Activated CD8-positive, alpha-beta T cell treated with anti-CD3 and anti-CD28 coated beads, Interleukin-2, amount 10 ng/mL, durations not matched to agents 7 days and 5 days (primary cell): ENCODE results near the gene SMIM5. TPM values are rescaled to one million over a fixed set of nuclear protein-coding genes. Genes with fewer than 3 reads are reported as not detected.
A peak's percentile ranks its signal among the peaks of the same experiment; 100 is the strongest.

Experiments
- ATAC-seq: fragments of 150-1000 bp; cut with Tn5 transposase; one replicate; pipeline ENCODE4 v1.10.0; 2021; ENCODE audit warnings: moderate library complexity
- CTCF ChIA-PET: fragments of 350-600 bp; sonication (Branson Sonifier 250); formaldehyde crosslinking; loops from one replicate; lab custom pipeline; 2021; ENCODE audit warnings: antibody characterized with exemption; lab: Charles Lee
- POLR2A ChIA-PET: fragments of 350-600 bp; sonication (Branson Sonifier 250); formaldehyde crosslinking; loops from one replicate; lab custom pipeline; 2021; ENCODE audit warnings: antibody characterized with exemption; lab: Charles Lee
- DNase-seq: peaks from one replicate; pipeline ENCODE4 v3.0.0-alpha.2; 2020
- H3K27ac Mint-ChIP-seq: one replicate; pipeline ENCODE4 v1.8.0; 2021; ENCODE audit warnings: mild to moderate bottlenecking, mixed read lengths
- H3K27me3 Mint-ChIP-seq: one replicate; pipeline ENCODE4 v1.8.0; 2021; ENCODE audit warnings: low read depth, mixed read lengths
- H3K36me3 Mint-ChIP-seq: one replicate; pipeline ENCODE4 v1.8.0; 2021; ENCODE audit warnings: low read depth, mixed read lengths
- H3K4me1 Mint-ChIP-seq: one replicate; pipeline ENCODE4 v1.8.0; 2021; ENCODE audit warnings: low read depth, mixed read lengths
- H3K4me3 Mint-ChIP-seq: one replicate; pipeline ENCODE4 v1.8.0; 2021; ENCODE audit warnings: mild to moderate bottlenecking, mixed read lengths
- H3K9me3 Mint-ChIP-seq: one replicate; pipeline ENCODE4 v1.8.0; 2022; ENCODE audit warnings: mixed read lengths; ENCODE audit not compliant: insufficient read depth
- total RNA-seq, 2 experiments: library from RNA; stranded (reverse); gene quantifications; one replicate each; pipeline ENCODE4 v1.2.3, GENCODE V29; 2021

The SMIM5 gene, protein sequence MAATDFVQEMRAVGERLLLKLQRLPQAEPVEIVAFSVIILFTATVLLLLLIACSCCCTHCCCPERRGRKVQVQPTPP
- total RNA-seq, result under 1 TPM in 1 of 2 experiments, not detected in 1; 0.31 TPM

DNA sequence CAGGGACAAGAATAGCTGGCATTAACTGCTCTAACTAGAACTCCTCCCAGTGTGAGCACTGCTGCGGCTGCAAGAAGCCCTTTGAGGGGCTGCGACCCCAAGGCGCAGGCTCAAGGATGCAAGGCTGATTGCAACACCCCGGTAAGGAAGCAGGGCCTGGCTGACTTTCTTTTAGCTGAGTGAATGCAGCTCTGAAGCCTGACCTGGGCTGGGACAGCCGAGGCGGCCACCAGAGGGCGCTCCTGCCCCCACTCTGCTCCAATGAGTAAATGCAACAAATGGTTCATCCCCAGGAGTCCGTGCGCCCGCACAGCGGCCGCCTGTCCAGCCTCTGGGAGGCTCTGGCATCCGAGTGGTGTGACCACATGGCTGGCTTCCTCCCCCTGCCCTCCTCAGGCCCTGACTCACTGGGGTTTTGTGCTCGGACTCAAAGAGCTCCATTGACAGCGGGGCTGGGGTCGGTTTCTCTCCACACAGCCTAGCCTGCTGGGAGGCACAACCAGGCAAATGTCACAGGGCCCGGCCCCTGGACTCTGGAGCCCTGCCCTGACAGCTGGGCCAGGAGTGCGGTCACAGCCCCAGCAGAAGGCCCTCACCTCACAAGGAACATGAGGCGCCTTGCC, at the start of gene SMIM5:
Gene SMIM5, plus strand, starts transcription at position 572 of the 623 bp plus-strand sequence. CDS start 6,768 bp downstream, outside the sequence.
- ATAC-seq (peak; percentile 89), DNase-seq (peak; percentile 88)
- H3K9me3 Mint-ChIP-seq, result no peaks in the 10 kb centered on the region
- no peak within 1 kb of the TSS for H3K4me3 Mint-ChIP-seq
- H3K27me3 Mint-ChIP-seq, result no peaks in the 10 kb centered on the region
- ChIA-PET CTCF (interaction anchor here (0.7 to 12.1 kb wide), 58 partner anchors 9 to 1523 kb away, joined by 3 to 343 read pairs (median 5); partner anchors contain the start of genes RECQL5, SAP30BP and TSEN54), POLR2A (interaction anchor here (0.6 to 2.1 kb wide), 7 partner anchors 9 to 273 kb away, joined by 3 to 10 read pairs (median 3); partner anchors contain the start of genes RECQL5 and SAP30BP)
- no peaks in the 10 kb centered on the region for H3K4me1 Mint-ChIP-seq
- no peak within 1 kb of the TSS for H3K27ac Mint-ChIP-seq
- no peaks in the 10 kb centered on the region for H3K36me3 Mint-ChIP-seq

DNA sequence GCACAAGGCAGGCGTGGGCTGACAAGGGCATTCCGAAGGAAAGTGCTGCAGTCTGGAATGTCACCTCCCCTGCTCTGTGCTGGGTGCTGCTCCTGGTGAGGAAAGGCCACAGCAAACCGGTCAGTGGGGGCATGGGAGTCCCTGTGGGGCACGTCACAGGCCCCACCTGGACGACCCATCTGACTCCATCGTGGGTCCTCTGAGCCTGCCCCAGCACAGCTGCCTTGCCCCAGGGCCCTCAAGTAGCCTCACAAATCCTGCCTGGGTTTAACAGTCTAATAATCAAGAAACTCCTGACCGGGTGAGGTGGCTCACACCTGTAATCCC, 48.4 kb upstream of the SMIM5 start:
- H3K4me1 Mint-ChIP-seq, result peaks cover 23% of the 10 kb centered on the region
- ATAC-seq, result no peak
- DNase-seq, result no peak
- CTCF ChIA-PET, result interaction anchor here (0.5 to 4.5 kb wide), 3 partner anchors 16 to 309 kb away, joined by 3 to 18 read pairs (median 3); no protein-coding TSS in a partner anchor
- POLR2A ChIA-PET, result no interaction called here
- no peak overlapping the region for H3K4me3 Mint-ChIP-seq
- H3K27me3 Mint-ChIP-seq, result peaks cover 20% of the 10 kb centered on the region
- no peak overlapping the region for H3K27ac Mint-ChIP-seq
- peaks cover 2% of the 10 kb centered on the region for H3K36me3 Mint-ChIP-seq
- no peaks in the 10 kb centered on the region for H3K9me3 Mint-ChIP-seq

- peak within 1 kb of the TSS; percentile 64 for H3K4me3 Mint-ChIP-seq
- H3K27ac Mint-ChIP-seq, result peak within 1 kb of the TSS; percentile 66
Measured at GRCh38 chr17:75587675-75588595, 45.3 kb upstream of the SMIM5 start, which contains the start of gene MYO15B. Gene MYO15B, plus strand, starts transcription at chr17:75587800. Its CDS starts 258 bp downstream, at chr17:75588058.

DNA sequence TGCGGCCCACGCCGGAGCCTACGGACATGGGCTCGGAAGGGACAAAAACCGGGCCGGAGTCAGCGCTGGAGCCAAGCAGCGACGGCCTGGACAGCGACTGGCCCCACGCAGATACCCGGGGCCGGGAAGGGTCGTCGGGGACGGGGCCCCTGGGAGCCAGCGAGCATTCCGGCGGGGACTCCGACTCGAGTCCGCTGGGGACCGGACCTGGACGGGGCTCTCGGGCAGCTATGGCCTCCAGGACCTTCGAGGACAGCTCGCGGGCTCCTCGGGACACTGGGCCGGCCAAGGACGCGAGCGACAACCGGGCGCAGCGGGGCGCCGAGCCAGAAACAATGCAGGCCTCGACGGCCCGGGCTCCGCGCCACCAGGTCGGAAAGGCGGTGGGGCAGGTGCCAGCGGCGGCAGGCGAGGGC, 44.6 kb upstream of the SMIM5 start:
- H3K9me3 Mint-ChIP-seq, result no peaks in the 10 kb centered on the region
- POLR2A ChIA-PET, result interaction anchor here (0.7 to 1.7 kb wide), 4 partner anchors 10 to 133 kb away, joined by 3 to 8 read pairs (median 3); partner anchors contain the start of genes TMEM94 and TSEN54
- H3K4me1 Mint-ChIP-seq, result peaks cover 24% of the 10 kb centered on the region
- H3K27me3 Mint-ChIP-seq, result peaks cover 18% of the 10 kb centered on the region
- H3K27ac Mint-ChIP-seq, result peak overlapping the region; percentile 66
- CTCF ChIA-PET, result interaction anchor here (0.6 to 1.8 kb wide), 24 partner anchors 8 to 798 kb away, joined by 3 to 13 read pairs (median 4); partner anchors contain the start of genes GGA3, MIF4GD, MRPS7 and SMIM5
- H3K36me3 Mint-ChIP-seq, result no peaks in the 10 kb centered on the region
- DNase-seq (no peak), ATAC-seq (peak; percentile 28)
- H3K4me3 Mint-ChIP-seq, result peak overlapping the region; percentile 46

More at GRCh38 chr17:75587675-75588595, 45.3 kb upstream of the SMIM5 start, which contains the start of gene MYO15B:
- ATAC-seq (peak; percentile 43), DNase-seq (peak; percentile 71)
- peaks cover 18% of the 10 kb centered on the region for H3K27me3 Mint-ChIP-seq
- peaks cover 24% of the 10 kb centered on the region for H3K4me1 Mint-ChIP-seq
- H3K9me3 Mint-ChIP-seq, result no peaks in the 10 kb centered on the region
- CTCF ChIA-PET, result interaction anchor here (0.6 to 1.8 kb wide), 24 partner anchors 8 to 798 kb away, joined by 3 to 13 read pairs (median 4); partner anchors contain the start of genes GGA3, MIF4GD, MRPS7 and SMIM5
- POLR2A ChIA-PET, result interaction anchor here (0.7 to 1.7 kb wide), 5 partner anchors 9 to 132 kb away, joined by 3 to 8 read pairs (median 3); partner anchors contain the start of genes TMEM94 and TSEN54
- no peaks in the 10 kb centered on the region for H3K36me3 Mint-ChIP-seq

DNA sequence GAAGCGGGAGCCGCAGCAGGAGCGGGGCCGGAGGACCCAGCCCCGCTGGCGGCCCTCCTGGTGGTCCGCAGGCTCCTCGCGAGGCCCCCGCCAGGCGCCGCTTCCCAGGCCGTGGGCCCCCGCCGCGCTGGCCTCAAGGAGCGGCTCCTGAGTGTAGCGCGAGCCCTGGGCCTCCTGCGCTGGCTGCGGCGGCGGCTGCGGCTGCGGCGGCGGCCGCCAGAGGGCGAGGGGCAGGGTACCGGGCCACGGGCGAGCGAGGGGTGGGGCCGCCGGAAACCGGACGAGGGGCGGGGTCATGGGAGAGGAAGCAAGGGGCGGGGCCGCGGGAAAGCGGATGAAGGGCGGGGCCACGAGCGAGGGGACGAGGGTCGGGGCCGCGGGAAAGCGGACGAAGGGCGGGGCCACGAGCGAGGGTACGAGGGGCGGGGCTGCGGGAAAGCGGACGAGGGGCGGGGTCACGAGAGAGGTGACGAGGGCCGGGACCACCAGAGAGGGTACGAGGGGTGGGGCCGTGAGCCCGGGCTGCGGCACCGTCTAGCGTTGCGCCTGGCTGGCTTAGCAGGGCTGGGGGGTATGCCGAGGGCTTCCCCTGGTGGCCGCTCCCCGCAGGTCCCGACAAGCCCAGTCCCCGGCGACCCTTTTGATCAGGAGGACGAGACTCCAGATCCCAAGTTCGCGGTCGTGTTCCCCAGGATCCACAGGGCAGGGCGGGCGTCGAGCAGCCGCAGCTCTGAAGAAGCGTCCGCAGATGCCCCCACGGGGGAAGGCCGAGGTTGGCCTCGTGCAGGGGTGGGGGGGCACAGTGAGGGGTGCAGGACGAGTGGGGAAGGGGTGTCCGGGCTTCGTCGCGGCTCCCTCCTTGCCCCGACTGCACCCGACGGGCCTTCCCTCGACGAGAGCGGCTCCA, 44.0 kb upstream of the SMIM5 start:
- Mint-ChIP-seq H3K4me1 (peaks cover 24% of the 10 kb centered on the region), H3K9me3 (no peaks in the 10 kb centered on the region), H3K27ac (peak overlapping the region; percentile 82), H3K27me3 (peaks cover 18% of the 10 kb centered on the region), H3K4me3 (peak overlapping the region; percentile 61), H3K36me3 (no peaks in the 10 kb centered on the region)
- ATAC-seq, result peak; percentile 85
- peak; percentile 98 for DNase-seq
- ChIA-PET CTCF (interaction anchor here (0.8 to 1.9 kb wide), 15 partner anchors 9 to 373 kb away, joined by 3 to 13 read pairs (median 4); partner anchors contain the start of genes GGA3, MRPS7, SMIM5 and TMEM94), POLR2A (interaction anchor here (0.7 to 1.7 kb wide), 7 partner anchors 8 to 300 kb away, joined by 3 to 8 read pairs (median 3); partner anchors contain the start of genes SLC25A19, TMEM94 and TSEN54)

DNA sequence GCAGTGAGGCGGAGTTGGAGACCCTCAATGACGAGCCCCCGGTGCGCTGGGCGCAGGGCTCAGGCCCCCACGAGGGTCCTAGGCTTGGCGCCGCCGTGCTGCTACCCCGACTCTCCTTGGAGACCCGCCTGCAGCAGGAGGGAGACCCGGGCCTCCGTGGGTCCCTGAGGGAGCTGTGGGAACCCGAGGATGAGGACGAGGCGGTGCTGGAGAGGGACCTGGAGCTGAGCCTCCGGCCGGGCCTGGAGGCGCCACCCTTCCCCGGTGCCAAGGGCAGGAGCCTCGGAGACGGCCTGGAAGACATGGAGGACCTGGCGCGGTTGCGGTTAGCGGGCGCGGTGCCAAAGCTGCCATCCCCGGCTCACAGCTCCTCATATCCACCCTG, 43.3 kb upstream of the SMIM5 start:
- Mint-ChIP-seq H3K4me3 (peak overlapping the region; percentile 3), H3K36me3 (no peaks in the 10 kb centered on the region), H3K4me1 (peaks cover 24% of the 10 kb centered on the region), H3K9me3 (no peaks in the 10 kb centered on the region), H3K27ac (no peak overlapping the region), H3K27me3 (peaks cover 18% of the 10 kb centered on the region)
- DNase-seq (no peak), ATAC-seq (no peak)
- POLR2A ChIA-PET, result interaction anchor here (0.5 to 1.4 kb wide), 6 partner anchors 9 to 391 kb away, joined by 3 to 6 read pairs (median 3); partner anchors contain the start of gene SLC25A19
- CTCF ChIA-PET, result interaction anchor here (0.8 to 2.6 kb wide), 6 partner anchors 12 to 340 kb away, joined by 3 to 18 read pairs (median 4); partner anchors contain the start of genes SMIM5 and TSEN54

DNA sequence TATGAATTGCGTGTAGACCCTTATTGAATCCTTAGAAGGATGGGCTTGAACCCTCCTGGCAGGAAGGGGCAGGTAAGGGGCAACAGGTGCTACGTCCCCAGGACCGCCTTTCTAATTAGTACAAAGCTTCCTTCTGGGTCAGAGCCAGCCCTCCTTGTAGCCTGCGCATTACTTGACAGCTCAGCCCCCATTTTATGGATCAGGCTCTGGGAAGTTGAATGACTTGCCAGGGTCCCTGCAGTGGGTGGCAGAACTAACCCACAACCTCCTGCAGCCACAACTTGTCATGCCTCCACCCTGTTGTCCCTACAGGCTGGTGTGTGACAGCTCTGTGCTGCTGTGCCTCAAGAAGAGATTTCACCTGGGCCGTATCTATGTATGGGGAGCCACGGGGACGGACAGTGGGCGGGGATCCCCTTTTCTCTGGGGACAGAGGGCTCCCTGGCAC, 42.9 kb upstream of the SMIM5 start:
- ATAC-seq (no peak), DNase-seq (no peak)
- CTCF ChIA-PET, result interaction anchor here (0.8 to 2.6 kb wide), 6 partner anchors 11 to 340 kb away, joined by 3 to 18 read pairs (median 4); partner anchors contain the start of genes SMIM5 and TSEN54
- H3K27ac Mint-ChIP-seq, result peak overlapping the region; percentile 11
- peak overlapping the region; percentile 3 for H3K4me3 Mint-ChIP-seq
- peaks cover 24% of the 10 kb centered on the region for H3K4me1 Mint-ChIP-seq
- H3K36me3 Mint-ChIP-seq, result no peaks in the 10 kb centered on the region
- no peaks in the 10 kb centered on the region for H3K9me3 Mint-ChIP-seq
- POLR2A ChIA-PET, result interaction anchor here (0.5 to 1.4 kb wide), 7 partner anchors 9 to 390 kb away, joined by 3 to 6 read pairs (median 3); partner anchors contain the start of gene SLC25A19
- peaks cover 14% of the 10 kb centered on the region for H3K27me3 Mint-ChIP-seq

DNA sequence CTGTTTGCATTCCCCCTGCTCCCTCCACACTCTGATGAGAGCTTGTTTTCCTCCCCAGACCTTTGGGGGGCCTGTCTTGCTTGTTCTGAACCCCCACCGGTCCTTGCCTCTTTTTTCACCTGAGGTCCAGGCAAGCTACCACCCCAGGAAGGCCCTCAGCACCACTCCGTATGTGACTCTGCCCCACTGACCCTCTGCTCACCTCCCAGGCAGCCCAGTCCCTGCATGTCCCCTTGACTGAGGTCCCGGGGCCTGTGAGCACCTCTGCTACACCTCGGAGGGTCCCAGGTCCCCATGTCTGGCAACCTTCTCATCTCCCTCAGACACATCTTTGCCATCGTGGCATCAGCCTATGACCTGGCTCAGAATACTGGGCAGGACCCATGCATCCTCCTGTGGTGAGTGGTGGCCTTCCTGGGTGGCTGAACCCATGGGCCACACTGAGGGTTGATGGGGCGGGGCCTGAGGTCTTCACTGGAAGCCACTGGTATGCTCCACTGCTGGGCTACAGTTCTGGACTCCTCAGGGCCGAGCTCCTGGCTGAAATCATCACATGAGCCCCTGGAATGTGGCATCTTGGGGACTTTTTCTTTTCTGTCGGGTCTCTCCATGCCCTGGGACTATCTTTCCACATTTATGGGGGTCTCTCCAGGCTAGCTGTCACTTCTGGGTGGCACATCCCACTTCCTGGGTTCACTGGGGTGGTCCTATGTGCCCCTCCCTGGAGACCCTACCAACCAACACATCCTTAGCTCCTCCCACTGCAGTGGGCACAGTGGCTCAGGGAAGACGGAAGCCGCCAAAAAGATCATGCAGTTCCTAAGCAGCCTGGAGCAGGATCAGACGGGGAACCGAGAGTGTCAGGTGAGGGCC, 42.1 kb upstream of the SMIM5 start:
- Mint-ChIP-seq H3K27me3 (peaks cover 9% of the 10 kb centered on the region), H3K4me3 (peak overlapping the region; percentile 3), H3K27ac (peak overlapping the region; percentile 32), H3K36me3 (no peaks in the 10 kb centered on the region), H3K4me1 (peaks cover 24% of the 10 kb centered on the region), H3K9me3 (no peaks in the 10 kb centered on the region)
- DNase-seq (peak; percentile 34), ATAC-seq (no peak)
- ChIA-PET CTCF (interaction anchor here (0.8 to 2.6 kb wide), 5 partner anchors 11 to 341 kb away, joined by 3 to 18 read pairs (median 4); partner anchors contain the start of genes SMIM5 and TSEN54), POLR2A (interaction anchor here (0.6 to 1.4 kb wide), 4 partner anchors 10 to 302 kb away, joined by 3 to 6 read pairs (median 4); partner anchors contain the start of gene SLC25A19)

- CTCF ChIA-PET, result interaction anchor here (2.6 kb wide), 1 partner anchor 10 kb away, joined by 18 read pairs; no protein-coding TSS in a partner anchor
- DNase-seq (no peak), ATAC-seq (no peak)
- Mint-ChIP-seq H3K36me3 (no peaks in the 10 kb centered on the region), H3K9me3 (no peaks in the 10 kb centered on the region), H3K27ac (no peak overlapping the region), H3K27me3 (peaks cover 4% of the 10 kb centered on the region), H3K4me3 (no peak overlapping the region), H3K4me1 (peaks cover 24% of the 10 kb centered on the region)
- POLR2A ChIA-PET, result interaction anchor here (0.6 kb wide), 1 partner anchor 168 kb away, joined by 6 read pairs; no protein-coding TSS in a partner anchor
Measured at GRCh38 chr17:75591722-75592302, 41.4 kb upstream of the SMIM5 start.
